HEK293 (cell line): ENCODE data around the gene FBXW5.

ENCODE experiments used
- AEBP2 ChIP-seq: fragments of 450-650 bp; formaldehyde crosslinking; IDR thresholded peaks from 2 replicates; pipeline ENCODE4 v1.5.1; 2016; ENCODE audit warnings: missing biosample characterization, missing genetic modification characterization, borderline replicate concordance
- INSM2 ChIP-seq: fragments of 450-650 bp; formaldehyde crosslinking; IDR thresholded peaks from 2 replicates; pipeline ENCODE4 v1.5.1; 2016; ENCODE audit warnings: missing biosample characterization, missing genetic modification characterization
- OVOL3 ChIP-seq: fragments of 450-650 bp; formaldehyde crosslinking; IDR thresholded peaks from 2 replicates; pipeline ENCODE4 v1.5.1; 2016; ENCODE audit warnings: missing biosample characterization, missing genetic modification characterization
- PRDM6 ChIP-seq: fragments of 450-650 bp; formaldehyde crosslinking; IDR thresholded peaks from 2 replicates; pipeline ENCODE4 v1.5.1; 2017; ENCODE audit warnings: missing biosample characterization, missing genetic modification characterization
- SP2 ChIP-seq: fragments of 450-650 bp; formaldehyde crosslinking; IDR thresholded peaks from 2 replicates; pipeline ENCODE4 v1.5.1; 2016; ENCODE audit warnings: missing biosample characterization, missing genetic modification characterization
- TCF7L2 ChIP-seq: IDR thresholded peaks from 2 replicates; pipeline ENCODE4 v1.6.1; 2011; ENCODE audit warnings: low read depth, mild to moderate bottlenecking, inconsistent platforms, low read length, moderate library complexity, borderline replicate concordance
- YY1 ChIP-seq: fragments of 450-650 bp; formaldehyde crosslinking; IDR thresholded peaks from 2 replicates; pipeline ENCODE4 v1.5.1; 2018; ENCODE audit warnings: missing biosample characterization, missing genetic modification characterization
- ZBTB6 ChIP-seq: fragments of 450-650 bp; formaldehyde crosslinking; IDR thresholded peaks from 2 replicates; pipeline ENCODE4 v1.5.1; 2017; ENCODE audit warnings: missing biosample characterization, missing genetic modification characterization
- ZBTB8A ChIP-seq: fragments of 450-650 bp; formaldehyde crosslinking; IDR thresholded peaks from 2 replicates; pipeline ENCODE4 v1.5.1; 2016; ENCODE audit warnings: missing biosample characterization, missing genetic modification characterization
- ZNF132 ChIP-seq: fragments of 450-650 bp; formaldehyde crosslinking; IDR thresholded peaks from 2 replicates; pipeline ENCODE4 v1.5.1; 2017; ENCODE audit warnings: missing biosample characterization, missing genetic modification characterization, borderline replicate concordance
- ZNF157 ChIP-seq: fragments of 450-650 bp; formaldehyde crosslinking; IDR thresholded peaks from 2 replicates; pipeline ENCODE4 v1.5.1; 2016; ENCODE audit warnings: missing biosample characterization, missing genetic modification characterization
- ZNF175 ChIP-seq: fragments of 450-650 bp; formaldehyde crosslinking; IDR thresholded peaks from 2 replicates; pipeline ENCODE4 v1.5.1; 2016; ENCODE audit warnings: missing biosample characterization, missing genetic modification characterization
- ZNF2 ChIP-seq: fragments of 450-650 bp; formaldehyde crosslinking; IDR thresholded peaks from 2 replicates; pipeline ENCODE4 v1.5.1; 2016; ENCODE audit warnings: missing biosample characterization, missing genetic modification characterization
- ZNF211 ChIP-seq: fragments of 450-650 bp; formaldehyde crosslinking; IDR thresholded peaks from 2 replicates; pipeline ENCODE4 v1.5.1; 2016; ENCODE audit warnings: low read depth, missing biosample characterization, missing genetic modification characterization
- ZNF280C ChIP-seq: fragments of 450-650 bp; formaldehyde crosslinking; IDR thresholded peaks from 2 replicates; pipeline ENCODE4 v1.5.1; 2016; ENCODE audit warnings: missing biosample characterization, missing genetic modification characterization
- ZNF341 ChIP-seq: fragments of 450-650 bp; formaldehyde crosslinking; IDR thresholded peaks from 2 replicates; pipeline ENCODE4; 2016; ENCODE audit warnings: low read depth, missing biosample characterization, missing genetic modification characterization
- ZNF391 ChIP-seq: fragments of 450-650 bp; formaldehyde crosslinking; IDR thresholded peaks from 2 replicates; pipeline ENCODE4 v1.5.1; 2016; ENCODE audit warnings: low read depth, missing biosample characterization, missing genetic modification characterization, borderline replicate concordance
- ZNF404 ChIP-seq: fragments of 450-650 bp; formaldehyde crosslinking; IDR thresholded peaks from 2 replicates; pipeline ENCODE4 v1.5.1; 2017; ENCODE audit warnings: missing biosample characterization, missing genetic modification characterization
- ZNF48 ChIP-seq: fragments of 450-650 bp; formaldehyde crosslinking; IDR thresholded peaks from 2 replicates; pipeline ENCODE4 v1.5.1; 2016; ENCODE audit warnings: missing biosample characterization, missing genetic modification characterization
- ZNF501 ChIP-seq: fragments of 450-650 bp; formaldehyde crosslinking; IDR thresholded peaks from 2 replicates; pipeline ENCODE4 v1.5.1; 2016; ENCODE audit warnings: missing biosample characterization, missing genetic modification characterization
- ZNF510 ChIP-seq: fragments of 450-650 bp; formaldehyde crosslinking; IDR thresholded peaks from 2 replicates; pipeline ENCODE4 v1.5.1; 2018; ENCODE audit warnings: mild to moderate bottlenecking, missing genetic modification characterization, missing biosample characterization; ENCODE audit not compliant: insufficient replicate concordance
- ZNF544 ChIP-seq: fragments of 450-650 bp; formaldehyde crosslinking; IDR thresholded peaks from 2 replicates; pipeline ENCODE4 v1.5.0; 2017; ENCODE audit warnings: missing biosample characterization, missing genetic modification characterization
- ZNF548 ChIP-seq: fragments of 450-650 bp; formaldehyde crosslinking; IDR thresholded peaks from 2 replicates; pipeline ENCODE4 v1.5.1; 2016; ENCODE audit warnings: missing biosample characterization, missing genetic modification characterization
- ZNF621 ChIP-seq: fragments of 450-650 bp; formaldehyde crosslinking; IDR thresholded peaks from 2 replicates; pipeline ENCODE4 v1.5.1; 2017; ENCODE audit warnings: missing biosample characterization, missing genetic modification characterization
- ZNF639 ChIP-seq: fragments of 450-650 bp; formaldehyde crosslinking; IDR thresholded peaks from 2 replicates; pipeline ENCODE4 v1.5.1; 2016; ENCODE audit warnings: missing biosample characterization, missing genetic modification characterization
- ZNF677 ChIP-seq: fragments of 450-650 bp; IDR thresholded peaks from 2 replicates; pipeline ENCODE4 v1.5.0; 2018; ENCODE audit warnings: missing biosample characterization, mild to moderate bottlenecking, missing genetic modification characterization, moderate library complexity
- ZNF843 ChIP-seq: fragments of 450-650 bp; formaldehyde crosslinking; IDR thresholded peaks from 2 replicates; pipeline ENCODE4 v1.5.1; 2016; ENCODE audit warnings: missing biosample characterization, missing genetic modification characterization
- ZSCAN5A ChIP-seq: fragments of 450-650 bp; formaldehyde crosslinking; IDR thresholded peaks from 2 replicates; pipeline ENCODE4 v1.5.1; 2016; ENCODE audit warnings: missing biosample characterization, missing genetic modification characterization
- ZXDB ChIP-seq: fragments of 450-650 bp; formaldehyde crosslinking; IDR thresholded peaks from 2 replicates; pipeline ENCODE4 v1.5.1; 2016; ENCODE audit warnings: missing biosample characterization, missing genetic modification characterization

The FBXW5 gene

GRCh38 chr9:136944519-136945332, at the start of gene FBXW5, which contains the start of gene C8G (continued):
- TF ChIP-seq AEBP2 (tag by site-specific recombination): no peak
- TF ChIP-seq ZNF548 (tag by site-specific recombination): no peak
- TF ChIP-seq ZNF677 (tag by site-specific recombination): no peak
- no peak for TF ChIP-seq ZNF48
- 0 out of 2 replicates have a peak, but pooled peaks have one; percentile 29 for TF ChIP-seq YY1 (tag by site-specific recombination)
- peak; percentile 46 for TF ChIP-seq ZNF843
- no peak for TF ChIP-seq ZNF621 (tag by site-specific recombination)
- TF ChIP-seq ZNF501 (tag by site-specific recombination): no peak
- no peak; the same call in 1 of the 2 replicates for TF ChIP-seq ZNF391 (tag by site-specific recombination)
- 0 out of 2 replicates have a peak, but pooled peaks have one; percentile 60 for TF ChIP-seq ZNF2 (tag by site-specific recombination)
- TF ChIP-seq INSM2 (tag by site-specific recombination): no peak
- TF ChIP-seq SP2 (tag by site-specific recombination): peak; percentile 45
- no peak for TF ChIP-seq ZNF175 (tag by site-specific recombination)
- no peak for TF ChIP-seq TCF7L2
- TF ChIP-seq ZNF404 (tag by site-specific recombination): no peak
- TF ChIP-seq ZXDB (tag by site-specific recombination): peak; percentile 42
- no peak for TF ChIP-seq ZBTB6 (tag by site-specific recombination)
- TF ChIP-seq ZNF341 (tag by site-specific recombination): no peak
- TF ChIP-seq ZNF639 (tag by site-specific recombination): peak; percentile 76; the same call in 1 of the 2 replicates
- TF ChIP-seq PRDM6: no peak
- TF ChIP-seq ZNF157 (tag by site-specific recombination): no peak
- TF ChIP-seq ZNF132 (tag by site-specific recombination): no peak
- TF ChIP-seq ZBTB8A: peak; percentile 87
- TF ChIP-seq ZNF544: no peak
- no peak for TF ChIP-seq ZSCAN5A
- no peak for TF ChIP-seq OVOL3
- no peak for TF ChIP-seq ZNF280C (tag by site-specific recombination)
- no peak for TF ChIP-seq ZNF211 (tag by site-specific recombination)
- no peak for TF ChIP-seq ZNF510 (tag by site-specific recombination)
